Posterior vena cava (tissue), 2 donors: Measurements from ENCODE around the gene TRMT112. TPM values are rescaled to one million over a fixed set of nuclear protein-coding genes. Genes with fewer than 3 reads are reported as not detected.
A peak's percentile ranks its signal among the peaks of the same experiment; 100 is the strongest.

Experiments
- DNase-seq: peaks from one replicate; pipeline ENCODE4 v3.0.0-alpha.2; 2020; ENCODE audit warnings: low spot score
- intact Hi-C, 2 donors: fragments of 100-400 bp; cut with DNase I; formaldehyde crosslinking; loops; one replicate each; pipeline versions ENCODE4 v1.14.1 to v1.14.2; 2022 to 2023
- long read RNA-seq, 2 donors: library from polyadenylated mRNA; unstranded; transcript quantifications; one replicate each; pipeline ENCODE4 v2.0.0, GENCODE V29; 2020 to 2021
- total RNA-seq, 2 donors: library from RNA; stranded (reverse); fragmentation: NEBNext Ultra II Directional; extraction: Animal tissue kit (Norgen Biotek cat#: 25700); gene quantifications; one replicate each; pipeline ENCODE4 v1.2.1, GENCODE V29; 2021
- donor health status: DM: yes; HTN: yes; CAD: no.
- donor health status: DM: yes; HTN: yes; CAD: no.

TRMT112 gene
- total RNA-seq = 100 to 1,000 TPM; 107 to 119 TPM
- long read RNA-seq, donor 1, transcript TRMT112-206 (4 exons, 1,106 nt) = major isoform, 21 of 22 reads
- long read RNA-seq, donor 1, partial matches to known transcripts = 0 of 22 reads
- long read RNA-seq, donor 1, other reads (novel, unspliced or antisense) = 0 of 22 reads
- long read RNA-seq, donor 2, transcript TRMT112-206 (4 exons, 1,106 nt) = major isoform, 25 of 30 reads
- long read RNA-seq, donor 2, partial matches to known transcripts = 0 of 30 reads
- long read RNA-seq, donor 2, other reads (novel, unspliced or antisense) = 1 of 30 reads

- intact Hi-C loops = no loop called here
Observed at GRCh38 chr11:64317325-64317960, at the start of gene TRMT112. TRMT112 (minus strand) TSS chr11:64317559; CDS start chr11:64317526, 33 bp downstream.

GRCh38 chr11:64366751-64367150, 49.4 kb upstream of the TRMT112 start:
- DNase-seq = no peak
- intact Hi-C loops = loop anchor here in 1 of 2 donors (5.0 kb wide), 1 partner anchor 769 kb away; no protein-coding TSS in a partner anchor

More at GRCh38 chr11:64317325-64317960, at the start of gene TRMT112:
- peak; percentile 98 for DNase-seq

GRCh38 chr11:64364911-64365310, 47.6 kb upstream of the TRMT112 start:
- DNase-seq = no peak
- intact Hi-C loops = loop anchor here in 1 of 2 donors (5.0 kb wide), 1 partner anchor 768 kb away; no protein-coding TSS in a partner anchor

- intact Hi-C loops = no loop called here
- DNase-seq = no peak
Observed at GRCh38 chr11:64364435-64364834, 47.1 kb upstream of the TRMT112 start.

GRCh38 chr11:64362339-64362738, 45.0 kb upstream of the TRMT112 start:
- no peak for DNase-seq
- intact Hi-C loops = no loop called here

GRCh38 chr11:64361659-64362058, 44.3 kb upstream of the TRMT112 start:
- DNase-seq = no peak
- intact Hi-C loops = no loop called here

- DNase-seq = no peak
- intact Hi-C loops = no loop called here
Observed at GRCh38 chr11:64360448-64360921, 43.1 kb upstream of the TRMT112 start.

GRCh38 chr11:64359712-64360445, 42.5 kb upstream of the TRMT112 start:
- DNase-seq = no peak
- intact Hi-C loops = no loop called here

GRCh38 chr11:64358907-64359711, 41.8 kb upstream of the TRMT112 start, which contains the start of gene RPS6KA4:
RPS6KA4 (plus strand) TSS chr11:64359162; CDS start chr11:64359236, 74 bp downstream.
- intact Hi-C loops = no loop called here
- DNase-seq = no peak

- intact Hi-C loops = no loop called here
- no peak for DNase-seq
Observed at GRCh38 chr11:64358536-64358906, 41.2 kb upstream of the TRMT112 start.

- intact Hi-C loops = no loop called here
- DNase-seq = no peak
Observed at GRCh38 chr11:64357904-64358535, 40.7 kb upstream of the TRMT112 start.

- no peak for DNase-seq
- intact Hi-C loops = no loop called here
Observed at GRCh38 chr11:64357446-64357845, 40.1 kb upstream of the TRMT112 start.

- intact Hi-C loops = no loop called here
- no peak for DNase-seq
Observed at GRCh38 chr11:64356498-64357411, 39.4 kb upstream of the TRMT112 start.

- intact Hi-C loops = no loop called here
- DNase-seq = peak; percentile 94
Observed at GRCh38 chr11:64355078-64355940, 38.0 kb upstream of the TRMT112 start.

GRCh38 chr11:64353715-64354506, 36.6 kb upstream of the TRMT112 start:
- intact Hi-C loops = loop anchor here in 1 of 2 donors (5.0 kb wide), 1 partner anchor 42 kb away; no protein-coding TSS in a partner anchor
- DNase-seq = no peak
